Epithelial cell of esophagus (primary cell): Measurements from ENCODE around the gene CTDP1.
"Not testable (repeated sequence)": the region's sequence is repeated elsewhere in the genome, so short reads cannot be mapped to it uniquely, and the experiment has no call there.

Experiments
- DNase-seq: peaks from one replicate; pipeline ENCODE4 v3.0.0; 2010; ENCODE audit warnings: low read depth
- H3K4me3 ChIP-seq: 2 replicates; pipeline ENCODE4 v1.5.1; 2011; ENCODE audit warnings: mild to moderate bottlenecking, low read length, control low read depth
- TF ChIP-seq, protein P1 (sequence below): IDR thresholded peaks from 2 replicates; pipeline ENCODE4 v1.5.1; 2011; ENCODE audit warnings: low read depth, mild to moderate bottlenecking, low read length, control low read depth, inconsistent platforms; ENCODE audit not compliant: insufficient read depth; ENCODE audit errors: missing control alignments

CTDP1 gene

DNA sequence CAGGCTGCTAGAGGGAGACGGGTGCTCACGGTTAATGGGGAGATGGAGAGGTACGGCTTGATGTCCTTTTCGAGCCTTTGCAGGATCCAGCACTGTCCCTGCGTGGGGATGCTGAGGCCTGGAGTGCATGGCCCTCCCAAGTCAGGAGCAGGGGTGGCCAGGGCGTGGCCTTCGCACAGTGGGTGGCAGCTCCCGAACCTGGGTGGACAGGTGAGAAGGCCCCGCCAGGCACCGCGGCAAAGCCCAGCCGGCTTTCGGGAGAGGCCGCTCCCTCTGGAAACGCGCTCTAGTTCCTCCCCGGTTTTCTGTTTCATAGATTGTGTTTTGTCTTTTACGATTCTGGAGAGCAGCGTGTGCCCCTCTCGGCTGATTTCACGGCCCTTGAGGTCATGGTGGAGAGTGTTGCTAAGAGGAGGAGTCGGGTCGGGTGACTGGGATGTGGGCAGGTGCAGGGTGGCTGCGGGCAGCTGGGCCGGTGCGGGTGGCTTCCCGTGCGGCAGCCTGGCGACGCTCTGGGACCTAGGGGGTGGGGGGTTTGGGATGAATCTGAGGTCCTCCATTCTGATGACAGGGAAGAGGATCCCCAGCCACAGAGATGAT, 39.4 kb downstream of the CTDP1 start:
- TF ChIP-seq, protein P1, sequence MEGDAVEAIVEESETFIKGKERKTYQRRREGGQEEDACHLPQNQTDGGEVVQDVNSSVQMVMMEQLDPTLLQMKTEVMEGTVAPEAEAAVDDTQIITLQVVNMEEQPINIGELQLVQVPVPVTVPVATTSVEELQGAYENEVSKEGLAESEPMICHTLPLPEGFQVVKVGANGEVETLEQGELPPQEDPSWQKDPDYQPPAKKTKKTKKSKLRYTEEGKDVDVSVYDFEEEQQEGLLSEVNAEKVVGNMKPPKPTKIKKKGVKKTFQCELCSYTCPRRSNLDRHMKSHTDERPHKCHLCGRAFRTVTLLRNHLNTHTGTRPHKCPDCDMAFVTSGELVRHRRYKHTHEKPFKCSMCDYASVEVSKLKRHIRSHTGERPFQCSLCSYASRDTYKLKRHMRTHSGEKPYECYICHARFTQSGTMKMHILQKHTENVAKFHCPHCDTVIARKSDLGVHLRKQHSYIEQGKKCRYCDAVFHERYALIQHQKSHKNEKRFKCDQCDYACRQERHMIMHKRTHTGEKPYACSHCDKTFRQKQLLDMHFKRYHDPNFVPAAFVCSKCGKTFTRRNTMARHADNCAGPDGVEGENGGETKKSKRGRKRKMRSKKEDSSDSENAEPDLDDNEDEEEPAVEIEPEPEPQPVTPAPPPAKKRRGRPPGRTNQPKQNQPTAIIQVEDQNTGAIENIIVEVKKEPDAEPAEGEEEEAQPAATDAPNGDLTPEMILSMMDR: no peak
- no peak overlapping the region for H3K4me3 ChIP-seq
- no peak for DNase-seq

- DNase-seq: not testable (repeated sequence)
Observed at GRCh38 chr18:79719478-79720358, 40.1 kb downstream of the CTDP1 start.

DNA sequence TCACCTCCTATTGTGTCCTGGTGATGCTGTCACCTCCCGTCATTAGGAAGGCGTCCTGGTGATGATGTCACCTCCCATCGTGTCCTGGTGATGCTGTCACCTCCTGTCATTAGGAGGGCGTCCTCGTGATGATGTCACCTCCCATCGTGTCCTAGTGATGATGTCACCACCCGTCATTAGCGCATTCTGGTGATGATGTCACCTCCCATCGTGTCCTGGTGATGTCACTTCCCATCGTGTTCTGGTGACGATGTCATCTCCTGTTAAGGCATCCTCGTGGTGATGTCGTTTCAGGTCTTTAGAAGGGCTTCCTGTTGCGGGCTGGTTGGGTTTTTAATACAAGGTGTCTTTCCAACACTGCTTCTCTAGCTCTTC, 40.7 kb downstream of the CTDP1 start:
- no peak for DNase-seq
- TF ChIP-seq, protein P1: no peak
- no peak overlapping the region for H3K4me3 ChIP-seq

More at GRCh38 chr18:79719478-79720358, 40.1 kb downstream of the CTDP1 start:
- not testable (repeated sequence) for H3K4me3 ChIP-seq

DNA sequence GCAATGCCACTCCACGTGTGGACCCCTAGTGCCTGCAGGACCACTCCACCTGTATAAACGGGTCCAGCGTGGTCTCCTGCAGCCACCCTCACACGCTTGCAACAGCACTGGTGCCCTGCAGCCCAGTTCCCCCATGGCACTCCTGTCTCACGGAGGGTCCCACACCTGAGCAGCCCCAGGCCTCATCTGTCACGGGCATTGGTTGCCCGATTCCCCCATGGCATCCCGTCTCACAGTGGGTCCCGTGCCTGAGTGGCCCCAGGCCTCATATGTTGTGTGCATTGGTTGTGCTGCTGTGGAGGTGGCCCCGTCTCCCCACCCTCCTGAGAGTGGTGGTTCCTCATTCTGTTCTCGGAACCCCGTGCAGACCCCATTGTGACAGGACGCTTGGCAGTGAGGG, 43.4 kb downstream of the CTDP1 start:
- DNase-seq: no peak
- TF ChIP-seq, protein P1: no peak
- no peak overlapping the region for H3K4me3 ChIP-seq

GRCh38 chr18:79723628-79724027, 44.0 kb downstream of the CTDP1 start:
- no peak overlapping the region for H3K4me3 ChIP-seq
- DNase-seq: no peak
- TF ChIP-seq, protein P1: no peak

DNA sequence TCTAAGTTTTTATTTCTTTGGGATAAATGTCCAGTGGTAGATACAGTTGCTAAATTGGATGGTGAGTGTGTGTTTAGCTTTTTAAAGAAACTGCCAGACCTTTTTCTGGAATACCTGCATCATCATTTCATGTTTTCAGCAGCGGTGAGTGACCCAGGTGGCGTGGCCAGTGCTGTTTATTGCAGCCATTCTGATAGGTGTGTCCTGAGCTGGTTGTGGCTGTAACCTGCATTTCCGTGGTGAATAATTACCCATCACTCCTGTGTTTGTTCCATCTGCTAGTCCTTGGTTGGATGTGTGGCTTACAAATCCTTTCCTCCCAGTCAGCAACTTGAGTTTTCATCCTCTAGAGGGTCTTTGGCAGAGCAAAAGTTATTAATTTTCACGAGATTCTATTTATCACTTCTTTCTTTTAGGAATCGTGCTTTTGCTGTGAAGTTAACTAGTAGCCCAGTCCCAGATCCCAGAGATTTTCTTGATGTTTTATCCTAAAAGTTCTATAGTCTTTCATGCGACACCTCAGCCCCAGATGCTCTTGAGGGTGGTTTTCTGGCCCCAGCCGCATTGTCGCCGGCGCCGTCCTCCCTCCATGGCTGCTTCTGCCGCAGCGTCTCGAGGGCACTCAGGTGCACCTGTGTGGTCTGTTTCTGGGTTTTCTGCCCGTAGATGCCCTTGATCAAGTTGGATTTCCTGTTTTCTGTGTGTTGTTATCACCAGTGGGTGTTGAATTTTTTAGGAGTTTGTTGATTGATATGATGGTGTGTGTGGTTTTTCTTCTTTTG, 44.9 kb downstream of the CTDP1 start:
- TF ChIP-seq, protein P1: no peak
- no peak overlapping the region for H3K4me3 ChIP-seq
- no peak for DNase-seq

- TF ChIP-seq, protein P1: no peak
- no peak for DNase-seq
Observed at GRCh38 chr18:79725486-79725885, 45.9 kb downstream of the CTDP1 start.

More at GRCh38 chr18:79725486-79725885, 45.9 kb downstream of the CTDP1 start:
- no peak overlapping the region for H3K4me3 ChIP-seq
